ENCODE measurements around the gene VEGFA.

- TF ChIP-seq CTCF (IDR thresholded peaks at IDR 0.05) (no peak), POLR2A (IDR thresholded peaks at IDR 0.05) (no peak)
Measured at GRCh38 chr6:43750622-43751021, 19.4 kb upstream of the VEGFA start.

Data from esophagus squamous epithelium (tissue), 4 donors.